Dermis blood vessel endothelial cell (primary cell): ENCODE data around the gene ADAMTSL4. TPM values are rescaled to one million over a fixed set of nuclear protein-coding genes. Genes with fewer than 3 reads are reported as not detected.
"Not testable (repeated sequence)": the region's sequence is repeated elsewhere in the genome, so short reads cannot be mapped to it uniquely, and the experiment has no call there.

Experiments used
- DNase-seq: peaks from one replicate; pipeline ENCODE4 v3.0.0; 2010
- total RNA-seq: library from RNA; depleted of rRNA; stranded (reverse); fragments of >200 nt; gene quantifications from 2 replicates; pipeline ENCODE4 v1.2.3, GENCODE V29; 2014

Gene ADAMTSL4
- total RNA-seq, 1 donor from 2014 or later: 0.17 TPM

DNA sequence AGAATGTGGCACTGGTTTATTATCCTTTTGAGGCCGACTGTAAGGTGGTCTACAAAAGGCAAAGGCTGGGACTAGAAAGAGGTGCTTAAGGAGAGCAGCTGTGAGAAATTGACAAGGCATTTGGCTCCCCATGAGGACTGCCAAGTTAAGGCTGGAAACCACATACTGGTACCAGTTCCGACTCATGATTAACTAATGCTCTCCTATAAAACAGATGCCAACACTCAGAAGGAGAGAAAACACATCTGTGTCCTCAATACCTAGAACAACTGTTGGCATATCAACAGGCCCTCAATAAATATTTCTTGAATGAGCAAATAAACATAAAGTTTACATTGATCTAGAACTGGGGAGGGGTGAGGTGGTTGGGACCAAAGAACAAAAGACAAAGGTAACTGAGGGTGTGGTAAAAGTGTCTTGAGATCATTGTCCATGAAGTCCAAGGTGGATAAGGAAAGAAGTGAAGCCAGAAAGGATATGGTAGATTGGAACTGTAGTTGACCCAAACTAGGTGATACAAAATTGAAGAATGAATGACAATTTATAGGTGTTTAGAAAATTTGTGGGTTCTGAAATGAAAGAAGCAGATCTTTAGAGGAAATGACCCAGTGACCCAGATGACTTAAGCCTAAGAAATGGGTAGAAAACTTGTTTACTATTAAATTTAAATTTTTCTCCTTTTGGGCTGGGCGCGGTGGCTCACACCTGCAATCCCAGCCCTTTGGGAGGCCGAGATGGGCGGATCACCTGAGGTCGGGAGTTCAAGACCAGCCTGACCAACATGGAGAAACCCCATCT lies 47.1 kb downstream of the ADAMTSL4 start:
- no peak for DNase-seq

DNA sequence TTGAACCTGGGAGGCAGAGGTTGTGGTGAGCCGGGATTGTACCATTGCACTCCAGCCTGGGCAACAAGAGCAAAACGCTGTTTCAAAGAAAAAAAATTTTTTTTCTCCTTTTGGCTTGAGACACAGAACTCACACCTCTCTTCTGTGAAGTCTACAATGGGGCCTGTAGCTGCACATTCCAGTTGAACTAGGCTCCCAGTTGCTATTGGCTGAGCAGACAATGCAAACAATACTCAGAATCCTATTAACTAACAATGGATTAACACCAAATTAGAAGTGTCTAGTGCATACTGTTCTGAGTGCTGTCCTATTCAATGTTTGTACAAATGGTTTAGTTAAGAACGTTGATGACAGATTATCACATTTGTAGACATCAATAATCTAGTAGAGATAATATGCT lies 47.8 kb downstream of the ADAMTSL4 start:
- no peak for DNase-seq

DNA sequence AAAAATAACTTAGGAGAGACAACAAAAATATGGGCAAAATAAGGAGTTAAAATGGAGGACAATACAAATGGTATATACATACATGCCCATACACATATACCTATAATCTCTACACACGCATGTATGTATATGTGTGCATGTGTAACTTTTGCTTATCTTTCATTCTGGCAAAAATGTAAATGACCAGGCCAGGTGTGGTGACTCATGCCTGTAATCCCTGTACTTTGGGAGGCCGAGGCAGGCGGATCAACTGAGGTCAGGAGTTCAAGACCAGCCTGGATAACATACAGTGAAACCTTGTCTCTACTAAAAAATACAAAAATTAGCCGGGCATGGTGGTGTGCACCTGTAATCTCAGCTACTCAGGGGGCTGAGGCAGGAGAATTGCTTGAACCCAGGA lies 49.1 kb downstream of the ADAMTSL4 start:
- not testable (repeated sequence) for DNase-seq

DNA sequence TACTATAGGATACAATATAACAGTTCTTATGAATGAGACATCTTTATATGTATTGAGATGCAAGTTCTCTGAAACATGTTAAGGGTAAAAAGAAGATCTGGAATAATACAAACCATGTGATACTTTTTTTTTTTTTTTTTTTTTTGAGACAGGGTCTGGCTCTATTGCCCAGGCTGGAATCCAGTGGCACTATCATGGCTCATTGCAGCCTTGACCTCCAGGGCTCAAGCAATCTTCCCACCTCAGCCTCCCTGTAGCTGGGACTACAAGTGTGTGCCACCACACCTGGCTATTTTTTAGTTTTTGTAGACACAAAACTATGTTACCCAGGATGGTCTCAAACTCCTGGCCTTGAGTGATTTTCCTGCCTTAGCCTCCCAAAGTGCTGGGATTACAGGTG lies 52.3 kb downstream of the ADAMTSL4 start:
- no peak for DNase-seq

DNA sequence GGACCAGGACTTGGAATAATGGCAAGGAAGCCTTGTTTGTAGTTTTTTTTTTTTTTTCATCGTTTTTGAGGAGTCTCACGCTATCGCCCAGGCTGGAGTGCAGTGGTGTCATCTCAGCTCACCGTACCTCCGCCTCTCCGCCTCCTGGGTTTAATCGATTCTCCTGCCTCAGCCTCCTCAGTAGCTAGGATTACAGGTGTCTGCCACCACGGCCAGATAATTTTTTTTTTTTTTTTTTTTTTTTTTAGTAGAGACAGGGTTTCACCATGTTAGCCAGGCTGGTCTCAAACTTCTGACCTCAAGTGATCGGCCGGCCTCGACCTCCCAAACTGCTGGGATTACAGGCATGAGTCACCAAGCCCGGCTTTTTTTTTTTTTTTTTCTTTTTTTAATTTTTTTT lies 53.2 kb downstream of the ADAMTSL4 start:
- DNase-seq: not testable (repeated sequence)

DNA sequence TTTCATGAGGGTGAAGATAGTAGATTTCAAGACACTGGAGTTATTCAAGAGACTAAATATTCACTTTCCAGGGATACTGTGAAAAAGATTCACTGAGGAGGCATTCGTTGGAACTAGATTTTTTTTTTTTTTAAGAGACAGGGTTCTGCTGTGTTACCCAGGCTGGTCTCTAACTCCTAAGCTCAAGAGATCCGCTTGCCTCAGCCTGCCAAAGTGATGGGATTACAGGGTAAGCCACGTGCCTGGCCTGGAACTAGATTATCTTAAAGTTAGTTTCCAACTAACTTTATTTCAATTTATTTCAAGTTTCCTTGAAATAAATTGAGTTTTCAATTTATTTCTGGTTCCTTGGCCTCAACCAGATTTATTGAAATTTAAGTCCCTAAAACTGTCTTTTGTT lies 54.5 kb downstream of the ADAMTSL4 start:
- no peak for DNase-seq

DNA sequence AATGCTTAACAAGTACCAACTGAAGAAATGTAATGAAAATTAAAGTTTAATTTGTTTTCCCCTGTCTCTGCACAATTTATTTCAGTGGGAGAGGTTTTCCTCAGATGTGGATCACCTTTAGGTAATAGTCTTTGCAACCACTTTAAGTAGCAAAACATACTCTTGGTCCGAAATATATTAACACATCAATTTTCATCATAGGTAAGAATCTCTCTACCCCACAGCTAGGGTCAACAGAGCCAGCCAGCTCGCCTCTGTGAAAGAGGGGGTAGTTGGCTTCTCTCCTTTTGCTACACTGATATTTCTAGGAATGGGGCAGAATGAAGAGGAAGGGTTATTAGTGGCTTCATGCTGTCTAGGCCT lies 55.0 kb downstream of the ADAMTSL4 start:
- no peak for DNase-seq

DNA sequence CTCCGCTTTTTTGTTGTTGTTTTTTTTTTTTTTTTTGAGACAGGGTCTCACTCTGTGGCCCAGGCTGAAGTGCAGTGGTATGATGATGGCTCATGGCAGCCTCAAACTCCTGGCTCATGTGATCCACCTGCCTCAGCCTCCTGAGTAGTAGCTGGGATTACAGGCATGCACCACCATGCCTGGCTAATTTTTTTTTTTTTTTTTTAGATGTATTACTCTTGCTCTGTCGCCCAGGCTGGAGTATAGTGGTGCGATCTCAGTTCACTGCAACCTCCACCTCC lies 56.2 kb downstream of the ADAMTSL4 start:
- not testable (repeated sequence) for DNase-seq

DNA sequence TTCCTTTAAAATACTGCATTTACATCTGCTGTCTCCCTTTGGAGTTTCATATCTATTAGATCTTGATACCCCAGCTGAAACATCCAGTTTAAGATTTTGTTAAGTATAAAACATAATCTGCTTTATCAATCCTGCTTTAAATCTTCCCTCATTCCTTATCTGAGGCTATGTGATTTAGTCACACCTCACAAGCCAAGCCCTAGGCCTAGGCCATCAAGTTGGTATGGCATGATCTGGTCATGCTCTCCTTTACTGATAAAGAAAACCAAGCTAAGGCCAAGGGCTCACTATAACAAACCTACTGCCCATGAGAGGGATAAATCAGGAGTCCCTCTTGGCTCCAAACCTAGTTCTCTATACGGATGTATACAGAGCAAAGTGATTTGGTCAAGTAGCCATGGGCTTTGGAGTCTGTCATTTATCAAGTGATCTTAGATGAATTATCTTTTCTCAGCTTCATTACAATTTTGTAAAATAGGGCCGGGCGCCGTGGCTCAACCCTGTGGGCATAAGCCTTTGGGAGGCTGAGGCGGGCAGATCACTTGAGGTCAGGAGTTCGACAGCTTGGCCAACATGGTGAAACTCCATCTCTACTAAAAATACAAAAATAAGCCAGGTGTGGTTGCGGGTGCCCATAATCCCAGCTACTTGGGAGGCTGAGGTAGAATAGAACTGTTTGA lies 57.4 kb downstream of the ADAMTSL4 start:
- DNase-seq: no peak

DNA sequence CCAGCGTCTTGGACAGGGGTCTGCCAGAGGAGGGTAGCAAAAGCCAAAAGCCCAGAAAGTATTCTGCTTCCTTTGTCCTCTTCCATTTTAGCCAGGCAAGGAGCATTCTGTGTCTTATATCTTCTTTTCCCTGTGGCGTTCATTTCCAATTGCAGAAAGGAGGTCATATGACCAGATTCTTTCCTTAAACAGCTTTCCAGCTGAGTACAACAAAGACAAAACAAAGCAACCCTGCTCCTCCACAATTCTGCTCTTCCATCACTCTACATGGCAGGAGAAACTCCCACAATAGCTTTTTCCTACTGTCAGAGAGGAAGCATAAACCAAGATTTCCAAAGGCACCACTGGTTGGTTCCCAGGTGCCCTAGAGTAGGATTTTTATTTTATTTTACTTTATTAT lies 60.5 kb downstream of the ADAMTSL4 start:
- peak; percentile 51 for DNase-seq

Other genes starting within 250 kb of the ADAMTSL4 start
- 40.0 and 47.5 TPM in 2 replicates for gene PRPF3, start 227.9 kb upstream of the ADAMTSL4 start, total RNA-seq
- gene RPRD2, start 185.3 kb upstream of the ADAMTSL4 start, total RNA-seq: 7.8 and 10.2 TPM in 2 replicates
- gene TARS2, start 62.0 kb upstream of the ADAMTSL4 start, total RNA-seq: 10.4 and 16.0 TPM in 2 replicates
- 0.19 and 0.34 TPM in 2 replicates for gene ECM1, start 41.3 kb upstream of the ADAMTSL4 start, total RNA-seq
- not detected in 2 replicates for gene FALEC, start 33.7 kb upstream of the ADAMTSL4 start, total RNA-seq
- gene MCL1, start 30.2 kb downstream of the ADAMTSL4 start, total RNA-seq: 223 and 316 TPM in 2 replicates
- gene ENSA, start 80.2 kb downstream of the ADAMTSL4 start, total RNA-seq: 200 and 229 TPM in 2 replicates
- gene GOLPH3L, start 147.7 kb downstream of the ADAMTSL4 start, total RNA-seq: 17.4 and 24.8 TPM in 2 replicates
- gene HORMAD1, start 171.5 kb downstream of the ADAMTSL4 start, total RNA-seq: 0.17 TPM in 1 of 2 replicates, not detected in the other
- gene CTSS, start 216.4 kb downstream of the ADAMTSL4 start, total RNA-seq: 57.5 and 63.3 TPM in 2 replicates